Bronchial epithelial cell (primary cell): Measurements from ENCODE around the gene KRTAP20-1. TPM values are rescaled to one million over a fixed set of nuclear protein-coding genes. Genes with fewer than 3 reads are reported as not detected.

Experiments used
- DNase-seq: peaks from one replicate; pipeline ENCODE4 v3.0.0-alpha.2; 2010; ENCODE audit warnings: low read depth
- FAIRE-seq: peaks from 2 replicates; lab custom pipeline; 2011; peaks lifted over from hg19 to GRCh38; lab: Jason Lieb, UNC
- H3K27me3 ChIP-seq: 2 replicates; pipeline ENCODE4 v1.5.1; 2011; ENCODE audit warnings: low read length; ENCODE audit not compliant: control insufficient read depth, insufficient read depth
- H3K36me3 ChIP-seq: 2 replicates; pipeline ENCODE4 v1.5.1; 2011; ENCODE audit warnings: low read length; ENCODE audit not compliant: control insufficient read depth, insufficient read depth
- H3K4me3 ChIP-seq: 2 replicates; pipeline ENCODE4 v1.5.1; 2011; ENCODE audit warnings: mild to moderate bottlenecking, low read depth, low read length, control low read depth
- CTCF ChIP-seq: IDR thresholded peaks from 2 replicates; pipeline ENCODE4 v1.5.1; 2011; ENCODE audit warnings: mild to moderate bottlenecking, moderate library complexity, low read length, control low read depth, inconsistent platforms; ENCODE audit not compliant: insufficient read depth, severe bottlenecking
- total RNA-seq: library from RNA; depleted of rRNA; stranded (reverse); fragments of >200 nt; gene quantifications from 2 replicates; pipeline ENCODE4 v1.2.1, GENCODE V29; 2014

The KRTAP20-1 gene
- total RNA-seq, 1 donor from 2014 or later: not detected

- H3K4me3 ChIP-seq: no peak overlapping the region
- no peaks in the 10 kb centered on the region for H3K27me3 ChIP-seq
- DNase-seq (no peak), FAIRE-seq (no peak)
- no peak for TF ChIP-seq CTCF
- no peaks in the 10 kb centered on the region for H3K36me3 ChIP-seq
Measured at GRCh38 chr21:30625449-30626165, 9.4 kb downstream of the KRTAP20-1 start.

GRCh38 chr21:30628109-30628508 is 11.9 kb downstream of the KRTAP20-1 start:
- no peak for TF ChIP-seq CTCF
- DNase-seq: no peak
- no peak for FAIRE-seq

GRCh38 chr21:30629200-30629599 is 13.0 kb downstream of the KRTAP20-1 start:
- FAIRE-seq (no peak), DNase-seq (no peak)
- no peak overlapping the region for H3K4me3 ChIP-seq
- no peaks in the 10 kb centered on the region for H3K27me3 ChIP-seq
- TF ChIP-seq CTCF: no peak
- no peaks in the 10 kb centered on the region for H3K36me3 ChIP-seq

More at GRCh38 chr21:30628109-30628508, 11.9 kb downstream of the KRTAP20-1 start:
- Histone ChIP-seq H3K36me3 (no peaks in the 10 kb centered on the region), H3K4me3 (no peak overlapping the region), H3K27me3 (no peaks in the 10 kb centered on the region)

GRCh38 chr21:30634906-30635305 is 18.7 kb downstream of the KRTAP20-1 start, which contains the start of gene KRTAP20-2:
TSS of gene KRTAP20-2 (plus strand) at chr21:30635206. CDS start at chr21:30635264, 58 bp downstream.
- Histone ChIP-seq H3K36me3 (no peaks in the 10 kb centered on the region), H3K4me3 (no peak within 1 kb of the TSS), H3K27me3 (no peaks in the 10 kb centered on the region)
- FAIRE-seq (no peak), DNase-seq (no peak)
- TF ChIP-seq CTCF: no peak

GRCh38 chr21:30638686-30639085 is 22.5 kb downstream of the KRTAP20-1 start:
- DNase-seq (no peak), FAIRE-seq (no peak)
- TF ChIP-seq CTCF: no peak

More at GRCh38 chr21:30638686-30639085, 22.5 kb downstream of the KRTAP20-1 start:
- Histone ChIP-seq H3K27me3 (no peaks in the 10 kb centered on the region), H3K36me3 (no peaks in the 10 kb centered on the region), H3K4me3 (no peak overlapping the region)
